HCT116 (cell line): Measurements from ENCODE around the gene RYR3. TPM values are rescaled to one million over a fixed set of nuclear protein-coding genes. Genes with fewer than 3 reads are reported as not detected.

Experiments used
- ATAC-seq: fragments of 200-7000 bp; cut with Tn5 transposase; 2 replicates; pipeline ENCODE4 v1.9.1; 2020; ENCODE audit warnings: mild to moderate bottlenecking, moderate library complexity
- BruUV-seq: library from RNA; stranded (reverse); fragments of 400-500 nt; replicated peaks from 2 replicates; lab custom pipeline; 2021; lab: Mats Ljungman, UMichigan
- CTCF ChIA-PET: fragments of 300-600 bp; sonication (Branson Sonifier 250); formaldehyde crosslinking; loops from one replicate; lab custom pipeline; 2021; ENCODE audit warnings: antibody characterized with exemption; lab: Charles Lee
- POLR2A ChIA-PET: fragments of 300-600, 350-600 bp; sonication (Branson Sonifier 250); formaldehyde crosslinking; loops from one replicate; lab custom pipeline; 2021; ENCODE audit warnings: antibody characterized with exemption; lab: Charles Lee
- RAD21 ChIA-PET, 2 experiments: fragments of 300-600 bp; sonication (Branson Sonifier 250); formaldehyde crosslinking; loops; one replicate each; lab custom pipeline; 2023; ENCODE audit warnings: low total read pairs in 2 of 2; ENCODE audit not compliant: uncharacterized antibody in 2 of 2, unreplicated experiment in 2 of 2, low non-redundant PET in 1 of 2; lab: Charles Lee
- DNase-seq: peaks from one replicate; pipeline ENCODE4 v3.0.0-alpha.2; 2010; ENCODE audit warnings: low read depth, low spot score
- H2AFZ ChIP-seq: fragments of 200-600 bp; shearing (Covaris generic), sonication (generic); 2 replicates; pipeline ENCODE4 v1.6.1; 2017; ENCODE audit warnings: low read depth, mixed run types, mixed read lengths, antibody characterized with exemption, low read length; ENCODE audit not compliant: poor library complexity, severe bottlenecking
- H3K27ac ChIP-seq: 2 replicates; pipeline ENCODE4 v1.5.1; 2012; ENCODE audit warnings: low read depth, low read length
- H3K27me3 ChIP-seq: fragments of 200-600 bp; sonication (generic); 2 replicates; pipeline ENCODE4 v1.6.1; 2016; ENCODE audit warnings: mixed run types, low read length, mixed read lengths; ENCODE audit not compliant: insufficient read depth
- H3K36me3 ChIP-seq, 2 experiments: fragments of 200-500 bp in 1 of 2; fragments of 200-600 bp in 1 of 2; sonication (Bioruptor generic) in 1 of 2; sonication (generic) in 1 of 2; 2 replicates each; pipeline versions ENCODE4 v1.5.1 to v1.6.1; 2014 to 2016; ENCODE audit warnings: low read length in 2 of 2, inconsistent platforms in 1 of 2, mixed read lengths in 1 of 2, mixed run types in 1 of 2; ENCODE audit not compliant: insufficient read depth in 2 of 2, control insufficient read depth in 1 of 2
- H3K4me1 ChIP-seq, 2 experiments: fragments of 200-600 bp in 1 of 2; sonication (generic) in 1 of 2; 2 replicates each; pipeline versions ENCODE4 v1.5.1 to v1.6.1; 2012 to 2017; ENCODE audit warnings: low read length in 2 of 2, inconsistent platforms in 1 of 2, mild to moderate bottlenecking in 1 of 2, mixed read lengths in 1 of 2, mixed run types in 1 of 2, moderate library complexity in 1 of 2; ENCODE audit not compliant: insufficient read depth in 2 of 2, control insufficient read depth in 1 of 2
- H3K4me2 ChIP-seq: fragments of 200-600 bp; sonication (generic); 2 replicates; pipeline ENCODE4 v1.6.1; 2017; ENCODE audit warnings: mixed run types, low read length, mixed read lengths
- H3K4me3 ChIP-seq, 2 experiments: fragments of 200-600 bp in 1 of 2; sonication (generic) in 1 of 2; replicated peaks in 1 of 2; 2 replicates each; pipeline ENCODE4 v1.5.1; 2011 to 2016; ENCODE audit warnings: low read length in 2 of 2, control low read depth in 1 of 2, low read depth in 1 of 2, mild to moderate bottlenecking in 1 of 2, mixed read lengths in 1 of 2, mixed run types in 1 of 2
- H3K79me2 ChIP-seq: fragments of 200-600 bp; sonication (generic); 2 replicates; pipeline ENCODE4 v1.6.1; 2017; ENCODE audit warnings: mild to moderate bottlenecking, mixed run types, low read length, moderate library complexity, mixed read lengths; ENCODE audit not compliant: insufficient read depth
- H3K9ac ChIP-seq: fragments of 200-600 bp; sonication (generic); 2 replicates; pipeline ENCODE4 v1.6.1; 2016; ENCODE audit warnings: low read length, mixed read lengths
- H3K9me2 ChIP-seq: fragments of 200-600 bp; sonication (generic), shearing (Covaris generic); 2 replicates; pipeline ENCODE4 v1.6.1; 2017; ENCODE audit warnings: mixed run types, mild to moderate bottlenecking, moderate library complexity; ENCODE audit not compliant: insufficient read depth
- H3K9me3 ChIP-seq, 2 experiments: fragments of 200-500 bp in 1 of 2; fragments of 200-600 bp in 1 of 2; sonication (Bioruptor generic) in 1 of 2; sonication (generic) in 1 of 2; 2 replicates each; pipeline ENCODE4 v1.6.1; 2014 to 2017; ENCODE audit warnings: low read length in 2 of 2, mixed read lengths in 2 of 2, inconsistent platforms in 1 of 2, low read depth in 1 of 2, mild to moderate bottlenecking in 1 of 2, mixed run types in 1 of 2, moderate library complexity in 1 of 2; ENCODE audit not compliant: control insufficient read depth in 1 of 2, insufficient read depth in 1 of 2
- H4K20me1 ChIP-seq: fragments of 200-600 bp; sonication (generic), shearing (Covaris generic); 2 replicates; pipeline ENCODE4 v1.6.1; 2017; ENCODE audit warnings: mixed run types, mild to moderate bottlenecking, moderate library complexity; ENCODE audit not compliant: insufficient read depth
- ELF1 ChIP-seq: IDR thresholded peaks from 2 replicates; pipeline ENCODE4 v1.6.1; 2012; ENCODE audit warnings: low read depth, borderline replicate concordance
- RAD21 ChIP-seq: IDR thresholded peaks from 2 replicates; pipeline ENCODE4 v1.6.1; 2012; ENCODE audit warnings: low read depth, mild to moderate bottlenecking
- REST ChIP-seq: IDR thresholded peaks from 2 replicates; pipeline ENCODE4 v1.6.1; 2012; ENCODE audit warnings: low read depth
- ZBTB33 ChIP-seq: IDR thresholded peaks from 2 replicates; pipeline ENCODE4 v1.6.1; 2011; ENCODE audit warnings: mild to moderate bottlenecking, low read length, moderate library complexity; ENCODE audit not compliant: insufficient replicate concordance; ENCODE audit errors: extremely low read depth
- ZFX ChIP-seq: fragments of 450-650 bp; IDR thresholded peaks from 2 replicates; pipeline ENCODE4 v1.6.1; 2017
- intact Hi-C: fragments of 100-400 bp; cut with micrococcal nuclease; formaldehyde crosslinking; loops from 2 replicates; pipeline ENCODE4 v1.10.0; 2022
- total RNA-seq: library from RNA; stranded (reverse); gene quantifications from one replicate; pipeline ENCODE4 v1.2.1, GENCODE V29; 2021; ENCODE audit not compliant: unreplicated experiment

RYR3 gene
- total RNA-seq, 1 experiment from 2014 or later, result not detected

GRCh38 chr15:33754242-33754641 is 443.5 kb downstream of the RYR3 start:
- no TSS peak for BruUV-seq

More at GRCh38 chr15:33754242-33754641, 443.5 kb downstream of the RYR3 start:
- ChIA-PET POLR2A (no interaction called here), CTCF (interaction anchor here (1.3 kb wide), 1 partner anchor 16 kb away, joined by 3 read pairs; no protein-coding TSS in a partner anchor), RAD21 (no interaction called here)
- intact Hi-C loops, result no loop called here
- Histone ChIP-seq H3K4me2 (no peak overlapping the region), H3K27me3 (peaks cover 16% of the 10 kb centered on the region; the same call in 1 of the 2 replicates), H3K9ac (no peak overlapping the region), H3K4me3 (no peak overlapping the region), H3K36me3 (no peaks in the 10 kb centered on the region), H3K79me2 (no peaks in the 10 kb centered on the region), H4K20me1 (no peaks in the 10 kb centered on the region), H3K27ac (no peak overlapping the region), H3K4me1 (no peaks in the 10 kb centered on the region), H3K9me2 (no peaks in the 10 kb centered on the region), H2AFZ (no peak overlapping the region)
- ATAC-seq, result no peak
- no peak for DNase-seq
- no peak for TF ChIP-seq ZFX
- no peak for TF ChIP-seq ZBTB33
- no peak for TF ChIP-seq RAD21
- no peak for TF ChIP-seq REST
- no peak for TF ChIP-seq ELF1
- TF ChIP-seq, all 23 proteins: peak for 0
- no peaks in the 10 kb centered on the region for H3K9me3 ChIP-seq
